ENCODE measurements around the gene CEP83.
A peak's percentile ranks its signal among the peaks of the same experiment; 100 is the strongest.
"Not testable (repeated sequence)": the region's sequence is repeated elsewhere in the genome, so short reads cannot be mapped to it uniquely, and the experiment has no call there.

Gene CEP83

DNA sequence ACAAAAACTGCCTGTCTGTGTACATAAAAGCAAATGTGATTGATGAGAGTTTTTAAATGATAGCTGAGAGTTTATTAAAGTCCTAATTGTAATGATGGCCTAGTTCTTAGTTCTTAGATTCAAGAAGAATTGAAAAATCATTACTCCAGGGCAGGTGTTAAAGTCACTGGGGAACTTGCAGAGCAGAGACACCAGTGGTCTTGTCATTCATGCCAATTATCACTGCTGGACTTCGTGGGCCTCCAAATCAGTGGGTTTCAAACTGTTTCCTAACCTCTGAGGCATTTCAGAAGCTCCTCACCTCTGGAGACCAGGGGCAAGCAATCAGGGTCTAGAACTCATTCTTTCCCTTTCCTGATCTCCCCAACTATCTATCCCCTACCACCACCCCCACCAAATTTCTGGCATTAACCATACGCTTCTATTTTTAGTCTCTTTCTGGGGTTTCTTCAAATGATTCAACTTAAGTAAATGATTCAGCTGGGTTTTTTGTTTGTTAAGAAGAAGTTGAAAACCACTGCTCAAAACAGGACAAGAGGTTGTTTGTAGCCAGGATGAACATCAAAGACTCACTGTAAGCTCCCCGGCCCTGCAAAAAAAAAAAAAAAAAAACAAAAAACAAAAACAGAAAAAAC is 80.1 kb downstream of the CEP83 start:
- peak in 1 of 5 donors; percentile 46 for DNase-seq

DNA sequence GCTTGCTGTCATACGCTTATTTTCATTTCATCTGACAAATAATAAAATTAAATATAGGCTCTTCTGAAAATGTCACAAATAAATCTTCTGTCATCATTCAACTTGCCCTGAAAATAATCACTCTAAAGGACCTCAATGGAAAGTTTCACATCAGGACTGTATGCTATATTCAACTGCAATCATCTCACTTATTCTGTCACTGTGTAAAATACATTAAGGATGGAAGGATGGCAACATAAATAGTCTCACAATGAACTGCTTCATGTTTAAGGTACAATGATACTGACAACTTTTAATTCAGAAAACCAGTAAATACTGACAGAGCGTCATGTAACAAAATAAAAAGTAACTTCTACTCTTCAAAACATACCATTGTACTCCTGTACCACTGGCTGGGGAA is 82.1 kb downstream of the CEP83 start:
- no peak for DNase-seq

DNA sequence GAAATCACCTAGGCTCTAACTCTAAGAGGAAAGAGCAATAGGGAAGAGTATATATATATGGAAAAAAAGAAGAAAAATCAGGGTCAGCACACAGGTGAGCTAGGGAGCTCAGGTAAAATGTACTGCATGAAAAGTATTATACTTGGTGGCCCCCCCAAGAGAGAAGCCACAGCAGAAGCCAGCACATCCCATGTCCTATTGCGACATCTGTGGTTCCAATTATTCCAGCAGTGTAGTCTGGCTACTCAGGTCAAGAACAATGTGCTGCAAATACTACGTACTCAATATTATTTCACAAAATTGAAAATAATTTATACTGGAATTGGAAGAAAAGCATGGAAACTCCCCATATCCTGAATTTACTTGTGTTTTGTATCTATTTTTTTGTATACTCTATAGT is 85.5 kb downstream of the CEP83 start:
- DNase-seq: no peak

DNA sequence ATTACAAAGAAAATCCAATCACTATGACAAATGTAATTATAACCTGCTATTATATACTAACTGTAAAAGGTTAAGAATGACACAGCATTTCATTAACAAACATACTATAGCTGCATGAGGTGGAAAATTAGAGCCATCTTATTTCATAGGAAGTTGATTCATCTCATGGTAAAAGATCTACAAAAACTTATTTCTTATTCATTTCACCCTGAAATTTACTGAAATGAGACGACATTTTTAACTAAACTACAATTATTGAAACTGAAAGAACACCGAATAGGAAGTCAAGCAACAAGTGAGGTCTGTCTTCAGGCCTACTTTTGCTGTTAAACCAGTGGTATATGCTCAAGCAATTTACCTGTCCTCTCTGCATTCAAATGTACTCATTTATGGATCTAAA is 87.2 kb downstream of the CEP83 start:
- DNase-seq: peak in 1 of 5 donors; percentile 78

DNA sequence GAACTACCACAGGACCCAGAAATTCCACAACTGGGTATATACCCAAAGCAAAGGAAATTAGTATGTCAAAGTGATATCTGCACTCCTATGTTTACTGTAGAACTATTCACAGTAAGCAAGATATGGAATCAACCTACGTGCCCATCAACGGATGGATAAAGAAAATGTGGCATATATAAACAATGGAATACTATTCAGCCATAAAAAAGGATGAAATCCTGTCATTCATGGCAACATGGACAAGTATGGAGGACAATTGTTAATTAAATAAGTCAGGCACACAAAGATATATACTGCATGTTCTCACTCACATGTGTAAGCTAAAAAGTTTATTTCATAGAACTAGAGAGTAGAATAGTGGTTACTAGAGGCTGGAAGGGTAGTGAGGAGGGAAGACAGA is 97.0 kb downstream of the CEP83 start:
- DNase-seq: no peak

GRCh38 chr12:94359761-94360160 is 99.9 kb downstream of the CEP83 start:
- no peak for DNase-seq

- DNase-seq: no peak
Measured at GRCh38 chr12:94353130-94353529, 106.5 kb downstream of the CEP83 start.

DNA sequence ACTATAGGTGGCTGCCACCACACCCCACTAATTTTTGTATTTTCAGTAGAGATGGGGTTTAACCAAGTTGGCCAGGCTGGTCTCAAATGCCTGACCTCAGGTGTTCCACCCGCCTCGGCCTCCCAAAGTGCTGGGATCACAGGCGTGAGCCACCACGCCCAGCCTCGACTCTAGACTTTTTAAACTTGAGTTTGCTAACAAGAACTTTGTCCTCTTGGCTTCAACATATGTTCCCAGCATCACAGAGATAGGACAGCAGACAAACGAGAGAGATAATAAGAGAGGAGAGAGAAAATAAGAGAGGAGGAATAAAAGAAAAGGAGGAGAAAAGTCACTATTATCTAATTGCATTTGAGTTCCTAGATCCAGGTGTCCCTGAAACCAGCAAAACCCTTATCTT is 119.1 kb downstream of the CEP83 start:
- no peak for DNase-seq

GRCh38 chr12:94338006-94338794 is 121.5 kb downstream of the CEP83 start:
- DNase-seq: no peak

DNA sequence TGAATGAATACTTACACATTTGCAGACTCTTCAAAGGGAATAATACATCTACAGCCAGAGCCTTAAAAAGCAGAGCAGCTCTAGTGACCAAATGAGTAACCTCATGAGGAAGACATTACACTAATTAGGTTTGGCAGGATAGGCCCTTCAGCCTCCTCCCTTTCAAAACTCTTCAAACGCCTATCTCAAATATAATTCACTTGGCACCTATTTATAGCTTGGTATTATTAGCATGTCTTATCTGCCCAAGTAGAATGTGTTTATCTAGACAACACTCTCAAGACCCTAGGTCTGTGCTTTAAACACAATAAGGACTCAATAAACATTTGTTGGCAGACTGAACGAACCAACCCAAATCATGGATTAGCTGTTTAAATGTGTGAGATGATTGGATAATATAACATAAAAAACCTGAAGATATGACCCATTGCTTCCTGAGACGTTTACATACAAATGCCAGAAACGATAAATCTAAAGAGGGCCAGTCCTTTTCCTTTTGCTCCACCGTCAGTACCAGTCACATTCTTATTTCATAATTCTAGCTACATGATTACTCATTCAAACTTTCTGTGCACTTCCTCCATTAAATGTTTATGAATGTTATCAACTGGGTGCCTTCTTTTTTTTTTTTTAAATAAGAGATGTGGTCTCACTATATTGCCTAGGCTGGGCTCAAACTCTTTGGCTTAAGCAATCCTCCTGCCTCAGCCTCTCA is 123.3 kb downstream of the CEP83 start:
- no peak for DNase-seq

GRCh38 chr12:94333396-94333795 is 126.3 kb downstream of the CEP83 start:
- DNase-seq: no peak

DNA sequence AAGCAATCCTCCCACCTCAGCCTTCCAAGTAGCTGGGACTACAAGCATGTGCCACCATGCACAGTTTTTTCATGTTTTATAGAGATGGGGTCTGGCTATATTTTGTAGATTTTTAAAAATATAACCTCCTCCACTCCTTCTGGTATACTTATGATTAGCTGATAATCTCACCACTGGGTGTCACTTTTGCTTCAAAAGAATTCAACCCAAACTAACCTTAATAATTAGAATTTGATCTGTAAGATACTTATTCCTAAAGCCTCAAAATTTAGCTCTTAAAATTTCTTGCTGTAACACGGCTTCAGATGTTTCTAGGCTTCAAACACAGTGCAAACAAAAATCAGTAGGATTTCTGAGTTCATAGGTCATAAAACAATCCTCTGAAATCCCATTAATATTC is 130.3 kb downstream of the CEP83 start:
- DNase-seq: no peak

GRCh38 chr12:94327809-94328208 is 131.9 kb downstream of the CEP83 start:
- no peak for DNase-seq

- DNase-seq: peak in 1 of 5 donors; percentile 34
Measured at GRCh38 chr12:94326727-94327126, 132.9 kb downstream of the CEP83 start.

DNA sequence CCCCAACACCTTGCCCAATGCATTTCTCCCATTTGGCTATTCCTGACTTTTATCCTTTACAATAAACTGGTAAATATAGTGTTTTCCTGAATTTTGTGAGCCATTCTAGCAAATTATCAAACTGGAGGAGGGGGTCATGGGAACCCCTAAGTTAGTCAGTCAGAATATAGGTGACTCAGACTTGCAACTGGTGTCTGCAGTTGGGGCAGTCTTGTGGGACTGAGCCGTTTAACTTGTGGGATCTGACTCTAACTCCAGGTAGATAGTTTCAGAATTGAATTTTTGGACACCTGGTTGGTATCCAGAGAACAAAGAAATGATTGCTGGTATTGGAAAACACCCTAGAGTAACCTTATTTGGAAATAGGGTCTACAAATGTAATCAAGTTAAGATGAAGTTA is 133.4 kb downstream of the CEP83 start:
- no peak for DNase-seq

DNA sequence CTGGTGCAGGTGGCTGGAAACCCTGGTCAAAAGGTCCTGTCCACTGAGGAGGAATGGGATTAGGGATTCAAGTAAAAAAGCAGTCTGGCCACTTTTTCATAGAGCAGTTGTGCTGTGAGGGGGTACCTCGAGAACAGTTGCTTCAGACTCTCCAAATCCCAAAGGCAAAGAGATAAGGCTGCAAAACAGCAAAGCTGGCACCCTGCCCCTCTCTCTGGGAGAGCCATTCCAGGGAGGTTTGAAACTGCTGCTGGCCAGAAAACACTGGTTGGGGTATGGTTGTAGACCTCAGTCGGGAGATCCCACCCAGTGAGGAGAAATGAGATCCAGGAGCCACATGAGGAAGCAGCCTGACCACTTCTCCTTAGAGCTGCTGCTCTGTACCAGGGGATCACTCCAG is 137.3 kb downstream of the CEP83 start:
- no peak for DNase-seq

DNA sequence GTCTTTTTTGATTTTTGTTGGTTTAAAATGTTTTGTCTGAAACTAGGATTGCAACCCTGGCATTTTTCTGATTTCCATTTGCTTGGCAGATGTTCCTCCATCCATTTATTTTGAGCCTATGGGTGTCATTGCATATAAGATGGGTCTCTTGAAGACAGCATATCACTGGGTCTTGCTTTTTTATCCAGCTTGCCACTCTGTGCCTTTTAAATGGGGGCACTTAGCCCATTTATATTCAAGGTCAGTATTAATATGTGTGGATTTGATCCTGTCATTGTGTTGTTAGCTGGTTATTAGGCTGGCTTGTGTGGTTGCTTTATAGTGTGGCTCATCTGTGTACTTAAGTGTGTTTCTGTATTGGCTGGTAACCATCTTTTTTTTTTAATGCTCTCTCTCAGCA is 139.6 kb downstream of the CEP83 start:
- no peak for DNase-seq

- no peak for DNase-seq
Measured at GRCh38 chr12:94318181-94318580, 141.5 kb downstream of the CEP83 start.

DNA sequence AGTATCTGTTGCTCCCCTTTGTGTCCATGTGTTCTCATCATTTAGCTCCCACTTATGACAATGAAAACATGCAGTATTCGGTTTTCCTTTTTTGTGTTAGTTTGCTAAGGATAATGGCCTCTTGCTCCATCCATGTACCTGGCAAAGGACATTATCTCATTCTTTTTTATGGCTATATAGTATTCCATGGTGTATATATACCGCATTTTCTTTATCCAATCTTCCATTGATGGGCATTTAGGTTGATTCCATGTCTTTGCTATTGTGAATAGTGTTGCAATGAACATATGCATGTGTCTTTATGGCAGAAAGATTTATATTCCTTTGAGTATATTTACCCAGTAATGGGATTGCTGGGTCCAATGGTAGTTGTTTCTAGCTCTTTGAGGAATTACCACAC is 143.1 kb downstream of the CEP83 start:
- DNase-seq: not testable (repeated sequence)

DNA sequence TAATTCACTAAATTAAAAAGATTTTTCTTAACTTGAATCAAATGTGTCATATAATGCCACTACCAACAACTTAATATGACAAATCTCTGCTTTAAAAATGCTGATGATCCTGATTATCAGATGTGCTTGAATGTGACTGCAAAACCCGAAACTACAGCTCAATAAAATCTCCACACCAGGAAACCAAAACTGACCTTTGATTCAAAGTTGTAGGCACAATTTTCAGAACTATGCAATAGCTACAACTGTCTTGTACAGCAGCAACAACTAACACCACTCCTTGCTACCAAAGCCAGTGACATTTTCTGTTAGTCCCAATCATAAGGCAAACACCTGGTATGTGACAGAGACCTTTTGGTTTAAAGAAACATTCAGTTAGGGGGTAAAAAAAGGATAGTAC is 147.3 kb downstream of the CEP83 start:
- DNase-seq: no peak

DNA sequence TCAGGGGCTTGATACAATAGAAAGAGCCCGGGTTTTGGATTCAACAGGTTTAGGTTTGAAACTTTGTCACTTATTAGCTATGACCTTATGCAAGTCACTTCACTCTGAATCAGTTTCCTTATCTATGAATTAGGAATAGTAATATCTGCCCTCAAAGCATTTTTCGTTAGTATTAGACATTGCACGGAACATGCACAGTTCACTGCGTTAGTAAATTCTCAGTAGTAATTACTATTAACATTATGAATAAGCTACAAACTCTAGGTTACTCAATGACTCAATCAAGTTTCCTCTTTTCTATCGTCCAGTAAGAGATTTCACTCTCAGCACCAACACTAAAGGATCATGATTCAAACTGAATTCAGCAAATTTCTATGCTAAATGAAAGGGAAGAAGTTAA is 150.3 kb downstream of the CEP83 start:
- DNase-seq: peak in 1 of 5 donors; percentile 52

DNA sequence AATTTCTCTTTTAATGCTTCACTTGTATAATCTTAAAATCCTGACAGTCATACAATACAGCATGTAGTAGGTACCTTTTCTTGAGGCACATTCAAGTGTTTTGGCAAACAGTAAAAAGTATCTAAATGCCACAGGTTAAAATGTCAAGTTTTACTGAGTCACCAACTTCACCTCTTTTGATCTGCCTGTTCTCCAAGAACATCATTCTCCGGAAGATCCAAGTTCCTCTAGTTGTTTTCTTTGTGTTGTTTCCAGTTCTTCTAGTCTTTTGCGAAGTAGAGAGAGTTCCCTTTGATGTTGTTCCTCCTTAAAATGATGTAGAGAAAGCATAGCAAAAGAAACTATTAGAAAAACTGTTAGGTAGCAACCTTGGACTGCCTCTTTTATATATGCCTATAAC is 151.1 kb downstream of the CEP83 start:
- DNase-seq: no peak

DNA sequence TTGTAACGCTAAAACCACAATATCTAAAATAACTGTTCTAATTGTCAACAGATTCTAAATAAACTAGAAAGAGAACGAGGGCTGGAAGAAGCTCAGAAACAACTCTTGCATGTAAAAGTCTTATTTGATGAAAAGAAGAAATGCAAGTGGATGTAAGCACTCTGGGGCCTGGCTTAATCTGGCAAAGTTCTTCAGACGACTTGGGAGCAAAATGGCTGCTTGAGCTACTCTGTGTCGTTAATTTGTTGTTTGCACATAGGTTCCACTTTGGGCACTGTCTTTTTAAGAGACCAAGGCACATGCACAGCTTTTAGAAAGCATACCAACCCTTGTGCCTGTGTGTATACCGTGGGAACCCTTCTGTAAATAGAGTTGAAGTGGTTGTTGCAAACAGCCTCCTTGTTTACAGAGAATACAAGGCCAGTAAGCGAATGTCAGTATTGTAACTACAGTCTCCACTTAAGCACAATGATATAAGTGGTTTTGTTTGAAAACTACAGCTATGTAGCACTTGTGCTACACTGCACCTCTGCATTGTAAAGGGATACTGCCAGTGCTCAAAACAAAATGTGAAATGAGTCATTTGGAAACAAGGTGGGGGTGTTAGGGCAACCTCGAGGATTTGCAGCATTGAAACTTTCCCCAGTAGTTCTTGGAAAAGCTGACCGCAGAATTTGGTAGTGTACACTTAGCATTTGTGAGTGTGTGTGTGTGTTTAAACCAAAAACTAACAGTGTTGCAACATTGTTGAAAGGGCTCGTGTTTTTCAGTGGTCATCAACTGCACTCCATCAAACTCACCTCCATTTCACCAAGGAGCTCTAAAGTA is 154.3 kb downstream of the CEP83 start:
- peak in 1 of 5 donors; percentile 95 for DNase-seq
